ENCODE results near the gene KANSL1.
A peak's percentile ranks its signal among the peaks of the same experiment; 100 is the strongest.

DNA sequence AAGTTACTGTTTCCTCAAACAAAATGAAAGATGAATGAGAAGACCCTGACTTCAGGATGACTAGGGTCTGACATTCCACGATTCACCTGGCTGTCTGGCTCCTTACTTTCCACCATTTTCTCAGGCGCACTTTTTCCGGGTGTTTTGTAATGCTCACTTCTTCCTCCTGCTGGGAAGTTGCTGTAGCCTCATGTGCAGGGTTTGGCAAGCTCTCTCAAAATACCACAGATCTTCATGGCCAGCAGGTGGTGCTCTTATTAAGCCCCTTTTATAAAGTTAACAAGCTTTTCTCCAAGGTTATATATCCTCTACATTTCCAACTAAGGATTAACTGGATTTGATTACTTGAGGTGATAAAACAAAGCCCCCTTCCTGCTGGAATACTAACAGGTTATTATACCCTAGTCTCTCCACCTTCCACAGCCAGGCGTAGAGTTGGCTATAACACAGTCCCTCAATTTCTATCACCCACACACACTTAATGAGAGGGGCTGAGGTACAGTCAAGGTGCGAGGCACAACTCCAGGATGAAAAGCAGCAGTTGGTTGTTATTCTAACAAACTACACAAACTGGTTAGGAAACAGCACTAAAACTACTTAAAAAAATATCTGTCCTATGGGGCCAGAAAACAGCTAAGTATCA is 148.8 kb downstream of the KANSL1 start:
- TF ChIP-seq, protein P1, sequence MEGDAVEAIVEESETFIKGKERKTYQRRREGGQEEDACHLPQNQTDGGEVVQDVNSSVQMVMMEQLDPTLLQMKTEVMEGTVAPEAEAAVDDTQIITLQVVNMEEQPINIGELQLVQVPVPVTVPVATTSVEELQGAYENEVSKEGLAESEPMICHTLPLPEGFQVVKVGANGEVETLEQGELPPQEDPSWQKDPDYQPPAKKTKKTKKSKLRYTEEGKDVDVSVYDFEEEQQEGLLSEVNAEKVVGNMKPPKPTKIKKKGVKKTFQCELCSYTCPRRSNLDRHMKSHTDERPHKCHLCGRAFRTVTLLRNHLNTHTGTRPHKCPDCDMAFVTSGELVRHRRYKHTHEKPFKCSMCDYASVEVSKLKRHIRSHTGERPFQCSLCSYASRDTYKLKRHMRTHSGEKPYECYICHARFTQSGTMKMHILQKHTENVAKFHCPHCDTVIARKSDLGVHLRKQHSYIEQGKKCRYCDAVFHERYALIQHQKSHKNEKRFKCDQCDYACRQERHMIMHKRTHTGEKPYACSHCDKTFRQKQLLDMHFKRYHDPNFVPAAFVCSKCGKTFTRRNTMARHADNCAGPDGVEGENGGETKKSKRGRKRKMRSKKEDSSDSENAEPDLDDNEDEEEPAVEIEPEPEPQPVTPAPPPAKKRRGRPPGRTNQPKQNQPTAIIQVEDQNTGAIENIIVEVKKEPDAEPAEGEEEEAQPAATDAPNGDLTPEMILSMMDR (IDR thresholded peaks at IDR 0.05; ENCODE audit: insufficient read depth, low read depth, low read length): peak; percentile 96
- TF ChIP-seq EZH2 (IDR thresholded peaks at IDR 0.05; ENCODE audit: insufficient read depth, low read length): no peak
